HG03378 (cell line): ENCODE measurements around the gene HLA-F.

Source experiments
- ATAC-seq: cut with Tn5 transposase; IDR thresholded peaks from one replicate; pipeline ENCODE4 v1.9.1; 2021; ENCODE audit warnings: mild to moderate bottlenecking, moderate library complexity; ENCODE audit not compliant: unreplicated experiment

HLA-F gene

GRCh38 chr6:29759457-29759856 lies 36.2 kb downstream of the HLA-F start:
- ATAC-seq: no peak

DNA sequence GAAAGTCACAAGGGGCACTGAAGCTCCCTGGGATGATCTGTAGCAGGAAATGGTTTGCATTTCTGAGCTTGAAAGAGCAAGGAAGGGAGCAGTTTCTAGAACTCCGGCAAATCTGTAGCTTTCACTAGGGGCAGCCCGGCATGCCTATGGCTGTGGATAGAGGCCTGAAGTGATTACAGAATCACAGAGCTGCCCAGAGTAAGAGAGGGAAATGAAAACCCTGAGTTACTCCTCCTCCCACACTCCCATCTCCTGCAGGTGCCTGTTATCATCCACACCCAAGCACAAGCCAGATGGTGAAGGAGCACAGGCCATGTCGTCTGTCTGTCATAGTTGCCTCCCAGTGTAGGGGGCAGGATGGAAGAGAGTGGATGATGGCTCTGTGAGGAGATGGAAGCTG lies 37.1 kb downstream of the HLA-F start:
- no peak for ATAC-seq

GRCh38 chr6:29762051-29762450 lies 38.8 kb downstream of the HLA-F start:
- ATAC-seq: no peak

DNA sequence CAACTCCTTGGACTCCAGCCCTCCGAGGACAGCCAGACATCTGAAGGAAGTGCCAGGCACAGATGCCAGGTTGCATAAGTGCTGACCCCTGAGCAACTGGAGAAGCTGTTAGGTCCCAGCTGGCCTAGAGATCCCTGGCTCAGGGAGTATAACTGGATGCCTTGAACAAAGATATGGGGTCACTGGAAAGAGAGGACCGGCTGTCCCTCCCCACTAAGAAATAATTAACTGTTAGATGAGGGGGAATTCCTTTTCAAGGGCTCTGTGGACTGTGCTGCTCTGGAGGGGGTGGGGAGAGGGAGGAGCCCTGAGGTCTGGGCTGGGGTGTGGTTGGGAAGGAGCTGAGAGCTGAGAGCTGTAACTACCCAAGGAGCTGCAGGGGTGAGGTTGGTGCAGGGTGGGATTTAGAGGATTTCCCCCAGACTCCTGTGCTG lies 39.6 kb downstream of the HLA-F start:
- ATAC-seq: no peak

- ATAC-seq: no peak
These were observed 40.5 kb downstream of the HLA-F start for GRCh38 chr6:29763491-29764289.

DNA sequence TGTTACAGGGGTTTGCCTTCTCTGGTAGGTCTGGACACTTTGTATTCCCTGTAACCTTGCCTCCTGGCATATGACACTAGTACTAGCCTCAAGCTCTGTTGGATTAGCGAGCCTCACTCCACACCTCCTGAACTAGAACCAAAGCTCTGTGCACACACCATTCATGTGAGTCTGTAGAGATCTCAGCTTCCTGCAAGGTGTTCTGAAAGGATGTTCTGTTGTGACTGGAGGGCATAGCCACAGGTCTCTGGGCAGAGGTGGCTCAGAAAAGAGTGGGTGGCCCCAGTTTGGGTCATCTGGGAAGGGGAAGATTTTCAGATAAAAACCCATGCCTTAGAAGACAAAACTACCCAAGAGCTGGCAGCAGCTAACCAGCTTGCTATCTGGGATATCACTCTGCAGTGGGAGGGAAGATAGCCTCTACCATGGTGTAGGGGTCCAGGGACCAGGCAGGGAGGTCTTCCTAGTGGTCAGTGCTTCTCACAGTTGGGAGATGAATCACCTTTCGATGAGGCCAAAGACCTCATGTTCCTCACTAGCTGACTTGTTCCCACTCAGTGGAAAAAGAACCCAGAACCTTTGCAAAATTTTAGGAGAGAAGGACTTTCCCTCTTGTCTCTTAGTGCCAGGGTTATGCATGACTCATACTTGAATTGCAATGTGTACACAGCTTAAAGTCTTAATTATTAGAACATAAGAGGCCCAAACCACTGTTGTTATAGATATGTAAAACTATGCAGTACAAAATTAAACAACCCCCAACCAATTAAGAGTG lies 41.4 kb downstream of the HLA-F start:
- ATAC-seq: no peak

GRCh38 chr6:29769336-29769735 lies 46.1 kb downstream of the HLA-F start:
- ATAC-seq: no peak

DNA sequence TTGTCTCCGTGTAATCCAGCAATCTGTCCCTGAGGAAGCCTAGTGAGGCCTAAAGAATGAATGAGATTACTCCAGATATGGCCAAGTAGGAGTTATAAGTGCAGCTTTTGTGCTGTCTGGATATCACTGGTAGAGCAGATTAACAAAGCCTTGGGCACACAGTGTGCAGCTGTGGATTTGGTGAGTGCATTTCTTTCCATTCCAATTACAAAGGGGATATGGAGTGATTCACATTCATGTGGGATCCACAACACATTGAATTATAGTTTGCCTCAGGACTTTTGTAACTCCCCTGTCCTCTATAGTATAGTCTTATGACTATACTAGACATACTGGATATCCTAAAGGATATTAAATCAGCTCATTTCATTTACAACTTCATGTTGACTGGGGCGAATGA lies 47.1 kb downstream of the HLA-F start:
- no peak for ATAC-seq

GRCh38 chr6:29776684-29777083 lies 53.5 kb downstream of the HLA-F start:
- ATAC-seq: no peak
